H9 (cell line): ENCODE data around the gene DYRK4. TPM values are rescaled to one million over a fixed set of nuclear protein-coding genes. Genes with fewer than 3 reads are reported as not detected.

Experiments used
- DNase-seq: peaks from one replicate; pipeline ENCODE4 v3.0.0-alpha.2; 2017
- H2AFZ ChIP-seq: one replicate; pipeline ENCODE4 v1.6.1; 2013; ENCODE audit warnings: mild to moderate bottlenecking, low read length, control low read depth, moderate library complexity
- H2AK5ac ChIP-seq: 2 replicates; pipeline ENCODE4 v1.6.1; 2013; ENCODE audit warnings: low read length, control low read depth, mixed read lengths; ENCODE audit not compliant: insufficient read length
- H2BK120ac ChIP-seq: one replicate; pipeline ENCODE4 v1.6.1; 2013; ENCODE audit warnings: low read depth, mild to moderate bottlenecking, low read length, control low read depth, inconsistent platforms; ENCODE audit not compliant: poor library complexity, severe bottlenecking
- H2BK12ac ChIP-seq: 2 replicates; pipeline ENCODE4 v1.6.1; 2013; ENCODE audit warnings: low read length, control low read depth, mixed read lengths, low read depth; ENCODE audit not compliant: insufficient read length
- H2BK15ac ChIP-seq: 2 replicates; pipeline ENCODE4 v1.6.1; 2013; ENCODE audit warnings: low read depth, low read length, control low read depth
- H2BK20ac ChIP-seq: one replicate; pipeline ENCODE4 v1.6.1; 2013; ENCODE audit warnings: low read depth, mild to moderate bottlenecking, low read length, control low read depth, inconsistent platforms; ENCODE audit not compliant: poor library complexity, severe bottlenecking
- H2BK5ac ChIP-seq: 2 replicates; pipeline ENCODE4 v1.6.1; 2013; ENCODE audit warnings: low read length, control low read depth, mixed read lengths; ENCODE audit not compliant: insufficient read length
- H3K14ac ChIP-seq: 2 replicates; pipeline ENCODE4 v1.6.1; 2013; ENCODE audit warnings: low read length, control low read depth; ENCODE audit not compliant: insufficient read depth
- H3K18ac ChIP-seq: 2 replicates; pipeline ENCODE4 v1.6.1; 2013; ENCODE audit warnings: low read depth, mild to moderate bottlenecking, mixed read lengths, low read length, control low read depth; ENCODE audit not compliant: insufficient read length
- H3K23ac ChIP-seq: 2 replicates; pipeline ENCODE4 v1.6.1; 2013; ENCODE audit warnings: low read length, control low read depth, mixed read lengths, low read depth; ENCODE audit not compliant: insufficient read length
- H3K23me2 ChIP-seq: 2 replicates; pipeline ENCODE4 v1.6.1; 2013; ENCODE audit warnings: low read depth, mild to moderate bottlenecking, mixed read lengths, low read length, control low read depth; ENCODE audit not compliant: insufficient read length, poor library complexity, severe bottlenecking
- H3K27ac ChIP-seq: 2 replicates; pipeline ENCODE4 v1.5.1; 2013; ENCODE audit warnings: low read length, control low read depth, mixed read lengths, low read depth; ENCODE audit not compliant: insufficient read length
- H3K27me3 ChIP-seq: 2 replicates; pipeline ENCODE4 v1.6.1; 2013; ENCODE audit warnings: low read length, control low read depth, inconsistent platforms; ENCODE audit not compliant: insufficient read depth
- H3K4ac ChIP-seq: 2 replicates; pipeline ENCODE4 v1.6.1; 2013; ENCODE audit warnings: low read depth, mild to moderate bottlenecking, control low read depth, inconsistent platforms, low read length, moderate library complexity
- H3K4me1 ChIP-seq: 2 replicates; pipeline ENCODE4 v1.6.1; 2013; ENCODE audit warnings: low read length, control low read depth, inconsistent platforms; ENCODE audit not compliant: insufficient read depth
- H3K4me2 ChIP-seq: 2 replicates; pipeline ENCODE4 v1.6.1; 2013; ENCODE audit warnings: low read length, control low read depth, mixed read lengths; ENCODE audit not compliant: insufficient read length, insufficient read depth
- H3K56ac ChIP-seq: 2 replicates; pipeline ENCODE4 v1.6.1; 2013; ENCODE audit warnings: low read depth, mild to moderate bottlenecking, mixed read lengths, low read length, control low read depth; ENCODE audit not compliant: insufficient read length
- H3K79me1 ChIP-seq: 2 replicates; pipeline ENCODE4 v1.6.1; 2013; ENCODE audit warnings: low read depth, mild to moderate bottlenecking, moderate library complexity, low read length, control low read depth, inconsistent platforms; ENCODE audit not compliant: insufficient read depth, poor library complexity, severe bottlenecking
- H3K79me2 ChIP-seq: 2 replicates; pipeline ENCODE4 v1.6.1; 2013; ENCODE audit warnings: low read length, control low read depth, inconsistent platforms; ENCODE audit not compliant: insufficient read depth
- H3K9ac ChIP-seq: 2 replicates; pipeline ENCODE4 v1.6.1; 2013; ENCODE audit warnings: low read length, control low read depth, mixed read lengths; ENCODE audit not compliant: insufficient read length; ENCODE audit errors: extremely low read depth
- H3K9me3 ChIP-seq: one replicate; pipeline ENCODE4 v1.6.1; 2013; ENCODE audit warnings: low read depth, low read length, inconsistent platforms; ENCODE audit not compliant: control insufficient read depth
- H3T11ph ChIP-seq: one replicate; pipeline ENCODE4 v1.6.1; 2013; ENCODE audit warnings: mild to moderate bottlenecking, low read length, control low read depth, inconsistent platforms
- H4K20me1 ChIP-seq: one replicate; pipeline ENCODE4 v1.6.1; 2013; ENCODE audit not compliant: control insufficient read depth, insufficient read length, insufficient read depth
- H4K5ac ChIP-seq: 2 replicates; pipeline ENCODE4 v1.6.1; 2013; ENCODE audit warnings: low read depth, mild to moderate bottlenecking, mixed read lengths, low read length, control low read depth; ENCODE audit not compliant: insufficient read length
- H4K8ac ChIP-seq: replicated peaks from 2 replicates; pipeline ENCODE4 v1.6.1; 2013; ENCODE audit warnings: low read length, control low read depth, mixed read lengths, low read depth; ENCODE audit not compliant: insufficient read length
- H4K91ac ChIP-seq: 2 replicates; pipeline ENCODE4 v1.6.1; 2013; ENCODE audit warnings: low read depth, mild to moderate bottlenecking, moderate library complexity, mixed read lengths, low read length, control low read depth; ENCODE audit not compliant: insufficient read length
- H3K27ac Mint-ChIP-seq, 3 experiments: 2 replicates in 2 of 3; 3 replicates in 1 of 3; pipeline ENCODE4 v1.8.0; 2020 to 2021; ENCODE audit warnings: mixed read lengths in 3 of 3, mild to moderate bottlenecking in 1 of 3, moderate library complexity in 1 of 3
- H3K27me3 Mint-ChIP-seq: 2 replicates; pipeline ENCODE4 v1.8.0; 2021; ENCODE audit warnings: low read depth, mild to moderate bottlenecking, moderate library complexity, mixed read lengths
- H3K36me3 Mint-ChIP-seq, 3 experiments: 2 replicates in 2 of 3; 3 replicates in 1 of 3; pipeline ENCODE4 v1.8.0; 2020 to 2021; ENCODE audit warnings: low read depth in 3 of 3, mixed read lengths in 3 of 3; ENCODE audit not compliant: insufficient read depth in 1 of 3
- H3K4me1 Mint-ChIP-seq, 2 experiments: 2 replicates each; pipeline ENCODE4 v1.8.0; 2020; ENCODE audit warnings: mixed read lengths in 2 of 2
- H3K4me3 Mint-ChIP-seq, 2 experiments: 2 replicates in 1 of 2; 3 replicates in 1 of 2; pipeline ENCODE4 v1.8.0; 2020 to 2021; ENCODE audit warnings: mild to moderate bottlenecking in 2 of 2, mixed read lengths in 2 of 2, moderate library complexity in 1 of 2
- H3K9me3 Mint-ChIP-seq, 2 experiments: 2 replicates in 1 of 2; 3 replicates in 1 of 2; pipeline ENCODE4 v1.8.0; 2020; ENCODE audit warnings: mild to moderate bottlenecking in 2 of 2, mixed read lengths in 2 of 2, moderate library complexity in 1 of 2
- WGBS: extraction: QIAGEN DNeasy Blood & Tissue Kit; methylation state at CpG from one replicate; pipeline ENCODE4 v1.1.7; 2013; ENCODE audit warnings: missing lambda C conversion rate, low lambda C conversion rate, mixed read lengths; ENCODE audit not compliant: insufficient read length; ENCODE audit errors: extremely low coverage; 5-methylcytosine and 5-hydroxymethylcytosine counted together
- total RNA-seq: library from RNA; stranded (reverse); gene quantifications from 2 replicates; pipeline ENCODE4 v1.2.1, GENCODE V29; 2021
- TF ChIP-seq, protein P1 (sequence below): fragments of 200-600 bp; sonication (generic); conservative IDR thresholded peaks from 3 replicates; pipeline ENCODE4 v1.8.0; 2021; ENCODE audit warnings: antibody characterized with exemption, mild to moderate bottlenecking

DYRK4 gene
- total RNA-seq, 1 experiment from 2014 or later: 15.5 TPM

DNA sequence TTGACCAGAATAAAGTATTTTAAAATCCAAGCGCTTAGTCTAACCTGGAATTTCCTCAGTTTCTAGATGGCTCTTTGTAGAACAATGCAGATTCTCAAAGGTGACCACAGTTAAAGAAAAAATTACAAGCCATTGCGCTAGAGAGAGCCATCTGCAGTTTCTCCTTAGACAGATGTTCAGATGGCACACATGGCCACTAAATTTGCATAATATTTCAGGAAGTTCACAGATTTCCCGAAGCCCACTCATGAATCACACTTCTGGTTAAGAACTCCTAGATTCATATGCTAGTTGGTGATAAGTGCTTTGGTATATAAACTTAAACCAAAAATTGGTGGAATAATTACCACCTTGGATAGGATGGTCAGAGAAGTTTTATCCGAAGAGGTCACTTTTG lies 86.1 kb downstream of the DYRK4 start:
- no peak overlapping the region for H4K91ac ChIP-seq
- no peak overlapping the region for H2AFZ ChIP-seq
- no peak overlapping the region for H3K56ac ChIP-seq
- no peak overlapping the region for H2BK5ac ChIP-seq
- no peaks in the 10 kb centered on the region for H3K9me3 ChIP-seq
- no peak overlapping the region for H2BK120ac ChIP-seq
- H3K18ac ChIP-seq: no peak overlapping the region
- no peak overlapping the region for H3T11ph ChIP-seq
- no peak overlapping the region for H3K14ac ChIP-seq
- peak overlapping the region; percentile 92 for H3K9ac ChIP-seq
- H4K8ac ChIP-seq: no peak overlapping the region
- H3K27me3 ChIP-seq: no peaks in the 10 kb centered on the region
- H3K79me2 ChIP-seq: peaks cover 7% of the 10 kb centered on the region; the same call in 1 of the 2 replicates
- H3K36me3 Mint-ChIP-seq: no peaks in the 10 kb centered on the region
- H3K27me3 Mint-ChIP-seq: no peaks in the 10 kb centered on the region; the same call in 1 of the 2 replicates
- no peak overlapping the region for H2BK12ac ChIP-seq
- no peaks in the 10 kb centered on the region for H3K23me2 ChIP-seq
- H3K23ac ChIP-seq: no peak overlapping the region
- no peak for DNase-seq
- H3K79me1 ChIP-seq: no peaks in the 10 kb centered on the region
- TF ChIP-seq, protein P1, sequence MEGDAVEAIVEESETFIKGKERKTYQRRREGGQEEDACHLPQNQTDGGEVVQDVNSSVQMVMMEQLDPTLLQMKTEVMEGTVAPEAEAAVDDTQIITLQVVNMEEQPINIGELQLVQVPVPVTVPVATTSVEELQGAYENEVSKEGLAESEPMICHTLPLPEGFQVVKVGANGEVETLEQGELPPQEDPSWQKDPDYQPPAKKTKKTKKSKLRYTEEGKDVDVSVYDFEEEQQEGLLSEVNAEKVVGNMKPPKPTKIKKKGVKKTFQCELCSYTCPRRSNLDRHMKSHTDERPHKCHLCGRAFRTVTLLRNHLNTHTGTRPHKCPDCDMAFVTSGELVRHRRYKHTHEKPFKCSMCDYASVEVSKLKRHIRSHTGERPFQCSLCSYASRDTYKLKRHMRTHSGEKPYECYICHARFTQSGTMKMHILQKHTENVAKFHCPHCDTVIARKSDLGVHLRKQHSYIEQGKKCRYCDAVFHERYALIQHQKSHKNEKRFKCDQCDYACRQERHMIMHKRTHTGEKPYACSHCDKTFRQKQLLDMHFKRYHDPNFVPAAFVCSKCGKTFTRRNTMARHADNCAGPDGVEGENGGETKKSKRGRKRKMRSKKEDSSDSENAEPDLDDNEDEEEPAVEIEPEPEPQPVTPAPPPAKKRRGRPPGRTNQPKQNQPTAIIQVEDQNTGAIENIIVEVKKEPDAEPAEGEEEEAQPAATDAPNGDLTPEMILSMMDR: no peak
- H3K27ac Mint-ChIP-seq: peak overlapping the region in 2 of 3 experiments; percentile 99; a peak in 2 of 7 replicates
- H3K4ac ChIP-seq: no peak overlapping the region
- H4K5ac ChIP-seq: no peak overlapping the region
- H3K9me3 Mint-ChIP-seq: no peaks in the 10 kb centered on the region
- peak overlapping the region; percentile 95 to 99 for H3K4me3 Mint-ChIP-seq
- peak overlapping the region; percentile 83 for H3K4me2 ChIP-seq
- H3K27ac ChIP-seq: no peak overlapping the region
- H3K4me1 Mint-ChIP-seq: peaks cover 21 to 35% of the 10 kb centered on the region in 2 experiments
- peaks cover 1% of the 10 kb centered on the region; the same call in 1 of the 2 replicates for H3K4me1 ChIP-seq
- no CpG with 5 or more reads among the region's 4 CpGs for WGBS
- no peak overlapping the region for H2BK20ac ChIP-seq
- no peaks in the 10 kb centered on the region for H4K20me1 ChIP-seq
- H2BK15ac ChIP-seq: no peak overlapping the region
- no peak overlapping the region for H2AK5ac ChIP-seq
